Mesothelial cell of epicardium (in vitro differentiated cells): Measurements from ENCODE around the gene TEX55. TPM values are rescaled to one million over a fixed set of nuclear protein-coding genes. Genes with fewer than 3 reads are reported as not detected.
A peak's percentile ranks its signal among the peaks of the same experiment; 100 is the strongest.
"Not testable (repeated sequence)": the region's sequence is repeated elsewhere in the genome, so short reads cannot be mapped to it uniquely, and the experiment has no call there.

ENCODE experiments used
- DNase-seq, 2 experiments: peaks; one replicate each; pipeline ENCODE4 v3.0.0; 2021; ENCODE audit warnings: low spot score in 2 of 2; ENCODE audit not compliant: unreplicated experiment in 2 of 2
- H3K27ac Mint-ChIP-seq: 2 replicates; pipeline ENCODE4 v1.8.0; 2021; ENCODE audit warnings: mixed read lengths
- H3K27me3 Mint-ChIP-seq: 2 replicates; pipeline ENCODE4 v1.8.0; 2021; ENCODE audit warnings: low read depth, mixed read lengths
- H3K36me3 Mint-ChIP-seq: 2 replicates; pipeline ENCODE4 v1.8.0; 2021; ENCODE audit warnings: mixed read lengths
- H3K4me1 Mint-ChIP-seq: 2 replicates; pipeline ENCODE4 v1.8.0; 2021; ENCODE audit warnings: mixed read lengths
- H3K4me3 Mint-ChIP-seq: 2 replicates; pipeline ENCODE4 v1.8.0; 2021; ENCODE audit warnings: mild to moderate bottlenecking, moderate library complexity, mixed read lengths
- H3K9me3 Mint-ChIP-seq: 2 replicates; pipeline ENCODE4 v1.8.0; 2021; ENCODE audit warnings: mixed read lengths
- CTCF ChIP-seq: fragments of 200-600 bp; sonication (generic); IDR thresholded peaks from one replicate; pipeline ENCODE4 v1.5.0; 2021; ENCODE audit warnings: antibody characterized with exemption; ENCODE audit not compliant: unreplicated experiment
- total RNA-seq: library from RNA; stranded (reverse); gene quantifications from 3 replicates; pipeline ENCODE4 v1.2.1, GENCODE V29; 2021

Gene TEX55
- not detected in 3 replicates for total RNA-seq

DNA sequence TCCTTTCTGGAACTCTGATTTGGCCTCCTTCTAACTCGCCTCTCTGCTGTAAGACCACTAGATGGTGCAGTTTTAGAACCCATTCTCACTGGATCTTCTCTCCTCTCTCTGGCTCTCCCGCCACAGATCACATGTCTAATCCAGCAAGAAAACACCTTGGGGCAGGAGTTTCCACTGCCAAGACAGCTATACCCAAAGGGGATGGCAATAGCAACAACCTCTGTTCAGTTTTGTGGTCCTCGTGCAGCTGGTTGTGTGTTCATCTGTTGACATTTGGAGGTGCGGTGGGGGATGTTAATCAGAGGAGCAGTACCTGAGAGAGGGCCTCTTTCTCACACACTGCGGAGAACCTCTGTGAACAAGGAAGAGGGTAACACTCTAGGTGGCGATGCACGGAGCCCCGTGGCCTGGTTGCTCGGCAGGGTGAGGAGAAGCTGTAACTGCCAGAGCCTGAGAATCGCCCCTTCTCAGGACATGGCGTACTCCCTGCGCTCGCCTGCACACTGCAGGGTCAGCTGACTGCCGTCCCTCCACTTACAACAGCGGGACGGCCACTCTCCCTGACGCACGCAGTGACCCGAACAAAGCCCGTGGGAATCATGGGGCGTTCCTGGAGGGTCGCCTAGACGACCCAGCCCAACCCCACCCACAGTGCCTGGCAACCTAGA, at the start of gene TEX55:
Gene TEX55, plus strand, starts transcription at position 666 of the 668 bp plus-strand sequence. CDS start 25 bp downstream, outside the sequence.
- H3K27ac Mint-ChIP-seq = no peak within 1 kb of the TSS
- no peak within 1 kb of the TSS for H3K4me3 Mint-ChIP-seq
- no peaks in the 10 kb centered on the region for H3K9me3 Mint-ChIP-seq
- H3K4me1 Mint-ChIP-seq = peaks cover 3% of the 10 kb centered on the region
- H3K36me3 Mint-ChIP-seq = no peaks in the 10 kb centered on the region
- H3K27me3 Mint-ChIP-seq = no peaks in the 10 kb centered on the region
- no peak for TF ChIP-seq CTCF
- DNase-seq = no peak

GRCh38 chr3:119098003-119098402, 48.0 kb upstream of the TEX55 start:
- Mint-ChIP-seq H3K4me1 (no peaks in the 10 kb centered on the region), H3K27ac (no peak overlapping the region), H3K27me3 (peaks cover 2% of the 10 kb centered on the region), H3K9me3 (no peaks in the 10 kb centered on the region), H3K4me3 (no peak overlapping the region), H3K36me3 (no peaks in the 10 kb centered on the region)
- TF ChIP-seq CTCF = no peak
- DNase-seq = no peak

- no peak for DNase-seq
- H3K27ac Mint-ChIP-seq = no peak overlapping the region
- H3K4me1 Mint-ChIP-seq = no peaks in the 10 kb centered on the region
These were observed 47.2 kb upstream of the TEX55 start for GRCh38 chr3:119098619-119099222.

GRCh38 chr3:119099785-119100184, 46.2 kb upstream of the TEX55 start:
- TF ChIP-seq CTCF = no peak
- no peak overlapping the region for H3K27ac Mint-ChIP-seq
- peaks cover 2% of the 10 kb centered on the region for H3K27me3 Mint-ChIP-seq
- H3K4me3 Mint-ChIP-seq = no peak overlapping the region
- H3K36me3 Mint-ChIP-seq = no peaks in the 10 kb centered on the region
- no peaks in the 10 kb centered on the region for H3K4me1 Mint-ChIP-seq
- no peak for DNase-seq
- no peaks in the 10 kb centered on the region for H3K9me3 Mint-ChIP-seq

More at GRCh38 chr3:119098619-119099222, 47.2 kb upstream of the TEX55 start:
- no peaks in the 10 kb centered on the region for H3K36me3 Mint-ChIP-seq
- peaks cover 2% of the 10 kb centered on the region for H3K27me3 Mint-ChIP-seq
- H3K4me3 Mint-ChIP-seq = no peak overlapping the region
- no peaks in the 10 kb centered on the region for H3K9me3 Mint-ChIP-seq
- TF ChIP-seq CTCF = peak; percentile 75

GRCh38 chr3:119104031-119104430, 41.9 kb upstream of the TEX55 start:
- H3K9me3 Mint-ChIP-seq = no peaks in the 10 kb centered on the region
- H3K4me3 Mint-ChIP-seq = no peak overlapping the region
- no peak for TF ChIP-seq CTCF
- no peak overlapping the region for H3K27ac Mint-ChIP-seq
- peaks cover 2% of the 10 kb centered on the region for H3K27me3 Mint-ChIP-seq
- DNase-seq = no peak
- H3K4me1 Mint-ChIP-seq = no peaks in the 10 kb centered on the region
- no peaks in the 10 kb centered on the region for H3K36me3 Mint-ChIP-seq

DNA sequence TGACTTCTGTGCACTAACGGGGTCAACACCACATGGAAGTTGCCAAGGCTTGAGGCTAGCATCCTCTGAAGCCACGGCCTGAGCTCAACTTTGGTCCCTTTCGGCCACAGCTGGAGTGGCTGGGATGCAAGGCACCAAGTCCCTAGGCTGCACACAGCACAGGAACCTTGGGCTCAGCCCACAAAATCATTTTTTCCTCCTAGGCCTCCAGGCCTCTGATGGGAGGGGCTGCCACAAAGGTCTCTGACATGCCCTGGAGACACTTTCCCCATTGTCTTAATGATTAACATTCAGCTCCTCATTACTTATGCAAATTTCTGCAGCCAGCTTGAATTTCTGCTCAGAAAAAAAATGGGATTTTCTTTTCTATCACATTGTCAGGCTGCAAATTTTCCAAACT, 27.6 kb upstream of the TEX55 start:
- not testable (repeated sequence) for H3K4me3 Mint-ChIP-seq, H3K4me1 Mint-ChIP-seq, H3K27ac Mint-ChIP-seq, H3K27me3 Mint-ChIP-seq, H3K36me3 Mint-ChIP-seq, DNase-seq
- H3K9me3 Mint-ChIP-seq = peaks cover 51% of the 10 kb centered on the region
